DMS79 (cell line): ENCODE results near the gene SDHAF3.

Experiments used
- DNase-seq: peaks from one replicate; lab custom pipeline; 2025; lab: John Stamatoyannopoulos, UW

SDHAF3 gene

GRCh38 chr7:97218767-97219166 lies 101.3 kb downstream of the SDHAF3 start:
- DNase-seq: no peak

- no peak for DNase-seq
Observed at GRCh38 chr7:97219237-97219636, 101.7 kb downstream of the SDHAF3 start.

- DNase-seq: no peak
Observed at GRCh38 chr7:97224316-97224715, 106.8 kb downstream of the SDHAF3 start.

- DNase-seq: no peak
Observed at GRCh38 chr7:97226541-97226940, 109.0 kb downstream of the SDHAF3 start.
